AG04449 (cell line): Measurements from ENCODE around the gene CWC25.

Experiments
- CTCF ChIA-PET: fragments of 350-600 bp; formaldehyde crosslinking; extraction: SDS; loops from one replicate; lab custom pipeline; 2021; ENCODE audit warnings: antibody characterized with exemption; lab: Yijun Ruan, JAX
- POLR2A ChIA-PET: fragments of 400-600, 350-600 bp; formaldehyde crosslinking; extraction: SDS; loops from one replicate; lab custom pipeline; 2020; ENCODE audit warnings: antibody characterized with exemption, inconsistent platforms; lab: Yijun Ruan, JAX
- DNase-seq: peaks from one replicate; pipeline ENCODE4 v3.0.0-alpha.2; 2010; ENCODE audit warnings: low read depth, low spot score
- H3K4me3 ChIP-seq: 2 replicates; pipeline ENCODE4 v1.5.1; 2011; ENCODE audit warnings: low read depth, mild to moderate bottlenecking, control low read depth, low read length
- CTCF ChIP-seq: IDR thresholded peaks from one replicate; pipeline ENCODE4 v1.5.1; 2011; ENCODE audit warnings: mild to moderate bottlenecking, moderate library complexity, low read length, control low read depth, inconsistent platforms; ENCODE audit not compliant: insufficient read depth; ENCODE audit errors: missing control alignments

CWC25 gene

GRCh38 chr17:38870259-38871165 is 45.4 kb upstream of the CWC25 start:
- CTCF ChIA-PET, result interaction anchor here (0.7 to 2.2 kb wide), 4 partner anchors 11 to 282 kb away, joined by 3 to 12 read pairs (median 6); no protein-coding TSS in a partner anchor
- DNase-seq, result no peak
- POLR2A ChIA-PET, result interaction anchor here (0.7 to 5.0 kb wide), 16 partner anchors 10 to 283 kb away, joined by 3 to 57 read pairs (median 7); partner anchors contain the start of genes CWC25, PIP4K2B, PSMB3 and RPL23
- TF ChIP-seq CTCF, result no peak
- H3K4me3 ChIP-seq, result peak overlapping the region; percentile 99

- peak within 1 kb of the TSS; percentile 99 for H3K4me3 ChIP-seq
- DNase-seq, result no peak
- CTCF ChIA-PET, result interaction anchor here (0.9 to 2.2 kb wide), 4 partner anchors 11 to 283 kb away, joined by 3 to 12 read pairs (median 5); no protein-coding TSS in a partner anchor
- TF ChIP-seq CTCF, result no peak
- POLR2A ChIA-PET, result interaction anchor here (0.6 to 5.0 kb wide), 21 partner anchors 11 to 284 kb away, joined by 3 to 57 read pairs (median 6); partner anchors contain the start of genes CISD3, CWC25, PIP4K2B and PSMB3
These were observed 44.6 kb upstream of the CWC25 start, which contains the start of gene LASP1 for GRCh38 chr17:38869526-38870258. Gene LASP1 (plus strand): TSS chr17:38870058. CDS start chr17:38870190, 132 bp downstream.

GRCh38 chr17:38868817-38869525 is 43.9 kb upstream of the CWC25 start:
- no peak for DNase-seq
- CTCF ChIA-PET, result interaction anchor here (0.8 to 2.2 kb wide), 6 partner anchors 12 to 284 kb away, joined by 3 to 12 read pairs (median 4); no protein-coding TSS in a partner anchor
- H3K4me3 ChIP-seq, result peak overlapping the region; percentile 99
- peak; percentile 35 for TF ChIP-seq CTCF
- POLR2A ChIA-PET, result interaction anchor here (0.7 to 5.0 kb wide), 18 partner anchors 9 to 284 kb away, joined by 3 to 57 read pairs (median 6); partner anchors contain the start of genes CISD3, CWC25, PIP4K2B and PSMB3

GRCh38 chr17:38867968-38868816 is 43.1 kb upstream of the CWC25 start:
- ChIA-PET POLR2A (interaction anchor here (0.7 to 5.0 kb wide), 8 partner anchors 9 to 182 kb away, joined by 3 to 57 read pairs (median 4); partner anchors contain the start of genes PSMB3 and RPL23), CTCF (interaction anchor here (0.8 to 1.9 kb wide), 9 partner anchors 9 to 290 kb away, joined by 3 to 6 read pairs (median 4); partner anchors contain the start of genes LASP1NB and RPL23)
- no peak for TF ChIP-seq CTCF
- DNase-seq, result no peak
- peak overlapping the region; percentile 99 for H3K4me3 ChIP-seq
